ENCODE measurements around the gene ZBTB39.

Gene ZBTB39

DNA sequence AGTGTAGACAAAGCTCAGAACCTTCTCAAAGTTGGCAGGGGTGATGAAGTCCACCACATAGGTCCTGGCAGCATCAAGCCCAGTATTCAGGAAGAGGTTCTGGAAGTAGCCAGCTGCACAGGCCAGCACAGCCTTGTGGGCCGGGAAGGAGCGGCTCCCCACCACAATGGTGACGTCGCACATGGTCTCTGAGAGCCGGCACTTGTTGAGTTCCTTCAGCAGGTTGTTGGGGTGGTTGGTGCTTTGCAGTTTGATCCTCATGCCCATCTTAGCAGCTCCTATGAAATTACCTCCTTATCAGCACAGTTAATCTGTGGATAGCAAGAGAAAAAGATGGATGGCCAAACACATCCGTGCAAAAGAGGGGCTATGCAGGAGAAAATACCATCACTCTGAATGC, 1.7 kb downstream of the ZBTB39 start:
- H3K36me3 ChIP-seq (ENCODE audit: insufficient read depth, low read length) = peaks cover 34% of the 10 kb centered on the region; the same call in 1 of the 2 replicates
- peaks cover 49% of the 10 kb centered on the region for H4K20me1 ChIP-seq (ENCODE audit: insufficient read depth, low read length, poor library complexity, severe bottlenecking)
- H3K27me3 ChIP-seq (ENCODE audit: insufficient read depth, low read length, poor library complexity, severe bottlenecking) = no peaks in the 10 kb centered on the region
- H3K9ac ChIP-seq (ENCODE audit: low read depth, low read length, poor library complexity, severe bottlenecking) = peak overlapping the region; percentile 98
- TF ChIP-seq CTCF (conservative IDR thresholded peaks at IDR 0.05; ENCODE audit: low read length) = no peak
- TF ChIP-seq EZH2phosphoT487 (IDR thresholded peaks at IDR 0.05; ENCODE audit: borderline replicate concordance) = no peak
- peaks cover 38% of the 10 kb centered on the region for H3K4me1 ChIP-seq (ENCODE audit: insufficient read depth, low read length, poor library complexity, severe bottlenecking)
- H3K9me3 ChIP-seq (ENCODE audit: insufficient read depth, low read depth, low read length) = no peaks in the 10 kb centered on the region
- peak overlapping the region; percentile 96 for H3K4me2 ChIP-seq (ENCODE audit: low read depth, low read length, poor library complexity, severe bottlenecking)
- no peaks in the 10 kb centered on the region for H3F3A ChIP-seq (ENCODE audit: low read depth)
- H3K4me3 ChIP-seq (ENCODE audit: low read length, poor library complexity, severe bottlenecking) = peak overlapping the region; percentile 99
- no peaks in the 10 kb centered on the region for H3K9me2 ChIP-seq (replicated peaks; ENCODE audit: low read depth, low read length)
- peaks cover 66% of the 10 kb centered on the region for H3K79me2 ChIP-seq (ENCODE audit: insufficient read depth, low read length)
- no peak overlapping the region for H2AFZ ChIP-seq (ENCODE audit: low read length)

GRCh38 chr12:57003395-57003794, 3.0 kb downstream of the ZBTB39 start:
- H2AFZ ChIP-seq (ENCODE audit: low read length) = no peak overlapping the region
- peaks cover 50% of the 10 kb centered on the region for H4K20me1 ChIP-seq (ENCODE audit: insufficient read depth, low read length, poor library complexity, severe bottlenecking)
- H3F3A ChIP-seq (ENCODE audit: low read depth) = no peaks in the 10 kb centered on the region

DNA sequence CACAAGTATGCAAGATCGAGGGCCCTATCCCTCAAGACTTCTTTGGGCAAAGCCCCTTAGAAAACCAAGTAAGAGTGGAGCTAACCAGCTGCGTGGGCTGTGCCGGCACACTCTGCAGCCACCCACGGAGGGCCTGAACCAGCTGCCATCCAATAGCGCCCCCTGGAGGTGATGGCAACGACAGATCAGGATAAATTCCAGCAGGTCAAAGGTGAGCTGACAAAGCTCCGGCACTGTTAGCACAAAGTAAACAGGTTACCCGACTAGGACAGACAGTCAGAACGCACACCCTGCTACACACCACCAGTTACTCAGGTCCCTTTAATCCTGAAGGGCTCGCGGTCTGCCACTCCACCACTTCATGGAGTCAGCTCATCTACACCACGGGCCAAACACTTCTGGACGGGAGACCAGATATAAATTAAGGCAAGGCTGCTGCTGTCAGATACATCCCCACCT, 4.9 kb downstream of the ZBTB39 start:
- H2AFZ ChIP-seq (ENCODE audit: low read length) = no peak overlapping the region
- H3K9me3 ChIP-seq (ENCODE audit: insufficient read depth, low read depth, low read length) = no peaks in the 10 kb centered on the region
- H3K9me2 ChIP-seq (replicated peaks; ENCODE audit: low read depth, low read length) = no peaks in the 10 kb centered on the region
- H3K4me1 ChIP-seq (ENCODE audit: insufficient read depth, low read length, poor library complexity, severe bottlenecking) = peaks cover 34% of the 10 kb centered on the region
- peaks cover 50% of the 10 kb centered on the region for H4K20me1 ChIP-seq (ENCODE audit: insufficient read depth, low read length, poor library complexity, severe bottlenecking)
- H3K27me3 ChIP-seq (ENCODE audit: insufficient read depth, low read length, poor library complexity, severe bottlenecking) = no peaks in the 10 kb centered on the region
- peak overlapping the region; percentile 50 for H3K4me3 ChIP-seq (ENCODE audit: low read length, poor library complexity, severe bottlenecking)
- H3F3A ChIP-seq (ENCODE audit: low read depth) = no peaks in the 10 kb centered on the region
- H3K4me2 ChIP-seq (ENCODE audit: low read depth, low read length, poor library complexity, severe bottlenecking) = peak overlapping the region; percentile 65
- peak; percentile 93 for TF ChIP-seq CTCF (conservative IDR thresholded peaks at IDR 0.05; ENCODE audit: low read length)
- TF ChIP-seq EZH2phosphoT487 (IDR thresholded peaks at IDR 0.05; ENCODE audit: borderline replicate concordance) = no peak
- H3K9ac ChIP-seq (ENCODE audit: low read depth, low read length, poor library complexity, severe bottlenecking) = no peak overlapping the region
- peaks cover 34% of the 10 kb centered on the region; the same call in 1 of the 2 replicates for H3K36me3 ChIP-seq (ENCODE audit: insufficient read depth, low read length)
- peaks cover 70% of the 10 kb centered on the region for H3K79me2 ChIP-seq (ENCODE audit: insufficient read depth, low read length)

More at GRCh38 chr12:57003395-57003794, 3.0 kb downstream of the ZBTB39 start:
- Histone ChIP-seq H3K27me3 (ENCODE audit: insufficient read depth, low read length, poor library complexity, severe bottlenecking) (no peaks in the 10 kb centered on the region), H3K4me3 (ENCODE audit: low read length, poor library complexity, severe bottlenecking) (no peak overlapping the region), H3K9ac (ENCODE audit: low read depth, low read length, poor library complexity, severe bottlenecking) (no peak overlapping the region), H3K79me2 (ENCODE audit: insufficient read depth, low read length) (peaks cover 70% of the 10 kb centered on the region), H3K9me3 (ENCODE audit: insufficient read depth, low read depth, low read length) (no peaks in the 10 kb centered on the region), H3K4me2 (ENCODE audit: low read depth, low read length, poor library complexity, severe bottlenecking) (no peak overlapping the region), H3K9me2 (replicated peaks; ENCODE audit: low read depth, low read length) (no peaks in the 10 kb centered on the region), H3K4me1 (ENCODE audit: insufficient read depth, low read length, poor library complexity, severe bottlenecking) (peaks cover 39% of the 10 kb centered on the region), H3K36me3 (ENCODE audit: insufficient read depth, low read length) (peaks cover 34% of the 10 kb centered on the region; the same call in 1 of the 2 replicates)
- TF ChIP-seq EZH2phosphoT487 (IDR thresholded peaks at IDR 0.05; ENCODE audit: borderline replicate concordance) (no peak), CTCF (conservative IDR thresholded peaks at IDR 0.05; ENCODE audit: low read length) (no peak)
